Measurements from ENCODE around the gene LRRK2.

- TF ChIP-seq, protein P1, sequence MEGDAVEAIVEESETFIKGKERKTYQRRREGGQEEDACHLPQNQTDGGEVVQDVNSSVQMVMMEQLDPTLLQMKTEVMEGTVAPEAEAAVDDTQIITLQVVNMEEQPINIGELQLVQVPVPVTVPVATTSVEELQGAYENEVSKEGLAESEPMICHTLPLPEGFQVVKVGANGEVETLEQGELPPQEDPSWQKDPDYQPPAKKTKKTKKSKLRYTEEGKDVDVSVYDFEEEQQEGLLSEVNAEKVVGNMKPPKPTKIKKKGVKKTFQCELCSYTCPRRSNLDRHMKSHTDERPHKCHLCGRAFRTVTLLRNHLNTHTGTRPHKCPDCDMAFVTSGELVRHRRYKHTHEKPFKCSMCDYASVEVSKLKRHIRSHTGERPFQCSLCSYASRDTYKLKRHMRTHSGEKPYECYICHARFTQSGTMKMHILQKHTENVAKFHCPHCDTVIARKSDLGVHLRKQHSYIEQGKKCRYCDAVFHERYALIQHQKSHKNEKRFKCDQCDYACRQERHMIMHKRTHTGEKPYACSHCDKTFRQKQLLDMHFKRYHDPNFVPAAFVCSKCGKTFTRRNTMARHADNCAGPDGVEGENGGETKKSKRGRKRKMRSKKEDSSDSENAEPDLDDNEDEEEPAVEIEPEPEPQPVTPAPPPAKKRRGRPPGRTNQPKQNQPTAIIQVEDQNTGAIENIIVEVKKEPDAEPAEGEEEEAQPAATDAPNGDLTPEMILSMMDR (IDR thresholded peaks at IDR 0.05) = no peak
- TF ChIP-seq POLR2AphosphoS5 (IDR thresholded peaks at IDR 0.05; ENCODE audit: low read depth, low read length) = no peak
Measured at GRCh38 chr12:40188558-40189320, 36.1 kb upstream of the LRRK2 start.
